HG03060 (cell line): ENCODE results near the gene AFF1.
"Not testable (repeated sequence)": the region's sequence is repeated elsewhere in the genome, so short reads cannot be mapped to it uniquely, and the experiment has no call there.

Experiments
- ATAC-seq: cut with Tn5 transposase; IDR thresholded peaks from one replicate; pipeline ENCODE4 v1.9.1; 2021; ENCODE audit warnings: low read depth, moderate number of reproducible peaks; ENCODE audit not compliant: unreplicated experiment

The AFF1 gene

DNA sequence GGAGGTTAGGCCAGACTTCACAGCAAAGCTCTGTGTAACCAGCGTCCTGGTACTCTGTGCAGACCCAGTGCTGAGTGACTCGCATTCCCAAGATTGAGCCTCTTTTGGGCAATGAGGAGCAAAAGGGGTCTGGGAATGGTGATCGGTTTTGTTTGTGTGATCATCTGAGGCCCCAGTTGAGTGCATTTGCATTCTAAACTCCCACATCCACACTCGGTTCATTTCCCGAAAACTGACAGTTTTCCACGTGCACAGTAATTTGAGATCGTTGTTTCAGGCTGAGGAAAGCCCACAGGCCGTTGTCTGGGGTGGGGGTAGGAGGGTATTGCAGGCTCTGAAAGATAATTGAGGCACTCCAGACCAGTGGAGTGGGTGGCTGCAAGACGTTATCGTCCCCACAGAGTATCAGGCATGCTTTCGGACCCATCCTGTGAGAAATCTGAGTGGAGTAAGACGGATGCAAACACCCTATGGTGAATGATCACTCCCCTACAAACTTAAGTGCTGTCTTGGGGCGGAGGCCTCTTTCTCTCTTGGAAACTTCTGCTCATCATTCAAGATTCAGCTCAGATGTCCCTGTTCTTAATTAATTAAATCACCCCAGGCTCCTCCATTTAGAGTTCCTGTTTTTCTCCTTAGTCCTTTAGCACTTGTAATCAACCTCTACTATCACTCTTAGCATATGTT, 96.1 kb downstream of the AFF1 start:
- no peak for ATAC-seq

DNA sequence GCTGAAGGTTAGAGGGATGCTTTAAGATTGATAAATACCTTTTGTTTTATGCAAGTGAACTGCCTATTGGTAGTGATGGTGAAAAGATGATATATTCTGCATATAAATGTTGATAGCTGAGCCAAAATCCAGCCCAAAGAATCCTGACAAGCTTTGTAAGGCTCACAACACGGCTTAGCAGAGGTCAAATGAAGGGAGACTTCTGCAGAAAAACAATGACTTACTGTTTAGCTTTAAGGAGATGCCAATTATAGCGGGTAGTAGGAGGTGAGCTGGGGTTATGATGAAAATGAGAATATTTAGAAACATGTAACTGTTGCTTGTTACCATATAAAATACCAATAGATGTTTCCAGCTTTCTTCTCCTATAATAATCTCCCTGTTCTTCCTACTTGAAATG, 97.1 kb downstream of the AFF1 start:
- no peak for ATAC-seq

DNA sequence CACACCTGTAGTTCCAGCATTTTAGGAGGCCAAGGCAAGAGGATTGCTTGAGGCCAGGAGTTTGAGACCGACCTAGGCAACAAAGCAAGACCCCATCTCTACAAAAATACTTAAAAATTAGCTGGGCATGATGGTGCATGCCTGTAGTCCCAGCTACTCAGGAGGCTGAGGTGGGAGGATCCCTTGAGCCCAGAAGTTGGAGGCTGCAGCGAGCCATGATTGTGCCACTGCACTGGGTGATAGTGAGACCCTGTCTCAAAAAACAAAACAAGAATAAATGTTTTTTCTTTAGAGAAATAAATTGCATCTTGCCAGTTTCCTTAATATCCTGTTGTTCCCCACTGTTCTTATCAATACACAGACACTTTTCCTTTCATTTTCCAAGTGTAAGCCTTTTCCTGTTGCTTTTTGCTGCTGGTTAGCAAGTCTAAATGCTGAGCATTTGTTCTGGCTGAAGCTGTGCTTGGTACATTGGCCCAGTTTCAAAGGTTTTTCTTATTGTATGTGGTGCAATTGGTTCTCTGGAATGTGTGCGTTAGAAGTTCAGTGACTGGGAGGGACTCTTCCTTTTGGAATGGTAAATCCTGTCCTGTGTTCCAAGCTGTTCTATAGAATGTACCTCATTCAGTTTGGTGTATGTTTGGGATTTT, 98.2 kb downstream of the AFF1 start:
- ATAC-seq: no peak

- no peak for ATAC-seq
Measured at GRCh38 chr4:87033902-87034301, 99.1 kb downstream of the AFF1 start.

DNA sequence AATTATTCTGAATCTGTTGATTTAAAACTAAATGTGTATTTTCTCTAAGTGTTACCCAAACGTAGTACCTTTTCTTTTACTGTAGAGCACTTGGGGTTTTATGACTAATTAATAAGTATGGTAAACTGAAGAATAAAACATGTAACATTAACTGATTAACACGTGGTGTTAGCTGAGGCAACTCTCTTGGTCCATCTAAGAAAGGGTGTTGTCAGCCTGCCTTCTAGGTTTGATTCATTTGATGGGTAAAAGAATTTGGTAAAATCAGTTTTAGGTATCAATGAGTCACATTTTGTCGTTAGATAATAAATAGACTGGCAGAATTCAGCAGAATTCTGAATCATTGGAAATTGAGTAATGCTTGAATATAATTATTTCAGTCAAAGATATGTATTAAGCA, 99.7 kb downstream of the AFF1 start:
- no peak for ATAC-seq

- no peak for ATAC-seq
Measured at GRCh38 chr4:87035881-87036509, 101.2 kb downstream of the AFF1 start.

DNA sequence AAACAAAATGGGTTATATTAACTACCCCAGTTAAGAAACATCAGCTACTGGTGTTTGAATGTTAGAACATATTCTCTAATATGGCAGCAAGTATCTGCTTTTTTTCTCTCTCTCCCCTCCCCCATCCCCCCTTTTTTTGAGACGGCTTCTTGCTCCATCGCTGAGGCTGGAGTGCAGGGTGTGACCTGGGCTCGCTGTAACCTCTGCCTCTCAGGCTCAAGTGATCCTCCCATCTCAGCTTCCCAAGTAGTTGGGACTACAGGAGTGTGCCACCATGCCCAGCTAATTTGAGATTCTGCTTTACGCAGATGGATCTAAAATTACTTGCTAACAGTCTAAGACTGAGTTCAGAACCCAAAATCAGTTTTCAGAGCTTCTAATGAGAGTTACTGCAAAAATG, 101.9 kb downstream of the AFF1 start:
- ATAC-seq: no peak

DNA sequence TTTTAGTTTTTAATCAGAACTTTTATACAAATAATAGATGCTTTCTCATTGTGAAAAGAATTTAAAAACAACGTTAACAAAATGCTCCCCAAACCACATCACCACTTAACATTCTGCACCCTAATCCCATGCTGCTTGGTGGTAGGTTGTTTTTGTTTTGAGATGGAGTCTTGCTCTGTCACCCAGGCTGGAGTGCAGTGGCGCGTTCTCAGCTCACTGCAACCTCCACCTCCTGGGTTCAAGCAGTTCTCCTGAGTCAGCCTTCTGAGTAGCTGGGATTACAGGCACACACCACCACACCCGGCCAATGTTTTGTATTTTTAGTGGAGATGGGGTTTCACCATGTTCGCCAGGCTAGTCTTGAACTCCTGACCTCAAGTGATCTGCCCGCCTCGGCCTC, 102.4 kb downstream of the AFF1 start:
- ATAC-seq: not testable (repeated sequence)

- no peak for ATAC-seq
Measured at GRCh38 chr4:87037671-87038334, 103.0 kb downstream of the AFF1 start.

DNA sequence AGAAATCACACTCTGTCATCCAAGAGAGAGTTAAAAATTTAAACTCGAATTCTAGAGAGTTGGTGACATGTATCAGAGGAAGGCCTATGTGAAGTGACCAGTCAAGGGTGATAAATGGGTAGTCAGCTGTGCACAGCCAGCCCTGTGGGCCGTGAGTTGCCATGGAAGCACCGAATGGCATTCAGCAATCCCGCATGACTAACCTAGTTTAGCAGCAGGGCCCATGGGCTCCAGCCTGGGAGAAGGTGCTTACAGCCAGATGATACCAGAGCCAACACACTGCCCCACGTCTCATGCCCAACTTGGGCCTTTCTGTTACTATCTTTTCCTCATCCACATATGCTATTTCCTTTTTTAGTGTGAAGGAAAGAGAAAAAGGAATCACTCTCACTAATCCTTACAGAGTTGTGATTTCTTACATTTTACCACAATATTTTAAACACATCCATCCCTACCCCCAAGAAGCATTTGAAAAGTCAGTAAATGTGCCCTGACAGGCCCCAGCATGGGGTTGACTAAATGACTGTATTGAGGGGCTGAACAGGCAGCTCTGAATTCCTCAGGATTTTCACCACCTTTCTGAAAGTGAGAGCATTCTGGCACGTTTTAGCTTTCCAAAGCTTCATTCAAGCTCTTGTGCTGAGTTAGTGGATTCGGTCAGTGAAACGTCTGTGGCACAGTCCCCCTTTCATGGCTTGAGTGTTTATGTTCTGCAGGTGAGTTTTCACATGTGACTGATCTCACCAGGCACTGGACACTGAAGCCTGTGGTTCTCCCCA, 104.2 kb downstream of the AFF1 start:
- ATAC-seq: no peak

GRCh38 chr4:87041141-87041540, 106.3 kb downstream of the AFF1 start:
- no peak for ATAC-seq

DNA sequence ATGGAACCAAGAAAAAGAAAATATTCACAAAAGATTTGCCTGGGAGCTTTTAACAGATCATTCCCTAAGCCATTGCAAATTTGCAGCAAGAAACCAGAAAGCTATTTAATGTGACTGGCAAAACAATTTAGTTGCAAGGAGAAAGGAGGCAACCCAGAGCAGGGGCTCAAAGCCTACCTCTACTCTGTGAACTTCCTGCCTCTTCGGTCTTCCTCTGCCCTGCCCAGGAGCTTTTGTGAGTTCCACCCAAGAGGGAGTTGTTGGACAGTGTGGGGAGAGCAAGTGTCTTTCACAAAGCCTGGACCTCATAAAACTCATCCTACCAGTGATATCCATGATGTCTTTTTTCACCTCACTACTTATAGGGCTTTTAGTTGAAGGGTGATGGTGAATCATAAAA, 107.4 kb downstream of the AFF1 start:
- ATAC-seq: no peak

DNA sequence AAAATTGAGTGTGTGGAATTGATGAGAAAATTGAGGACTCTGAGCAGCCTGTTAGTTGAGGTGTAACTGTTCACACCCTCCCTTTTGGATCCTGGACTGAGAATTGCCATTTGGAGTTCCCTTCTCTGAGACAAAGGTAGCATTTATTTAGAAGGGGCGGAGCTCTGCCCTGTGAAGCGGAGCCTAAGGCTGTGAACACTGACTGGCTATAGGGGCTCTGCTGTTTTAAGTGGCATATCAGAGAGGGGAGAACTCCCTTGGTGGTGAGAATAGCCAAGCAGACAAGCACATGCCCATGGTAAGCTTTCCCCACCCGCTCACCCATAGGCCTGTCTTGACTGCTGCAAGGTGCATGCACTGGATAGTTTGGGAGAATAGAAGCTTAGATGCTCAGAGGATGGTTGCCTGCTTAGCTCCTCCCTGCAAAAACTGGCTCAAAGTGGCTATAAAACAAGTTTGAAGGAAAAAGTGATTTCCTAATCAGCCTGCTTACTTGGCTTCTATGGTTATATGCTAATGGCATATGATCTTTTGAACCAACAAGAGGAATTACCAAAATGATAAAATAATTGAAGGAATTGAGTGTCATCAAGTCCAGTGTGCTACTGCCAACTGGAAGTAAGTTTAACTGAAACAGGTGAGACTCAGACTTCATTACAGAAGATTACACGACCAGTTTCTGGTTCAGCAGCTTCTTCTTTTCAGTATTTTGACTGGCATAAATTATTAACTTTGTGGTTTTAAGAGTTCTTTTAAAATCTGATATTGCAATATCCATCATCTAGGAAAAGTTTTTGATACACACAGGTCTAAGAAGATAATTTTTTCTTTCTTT, 108.4 kb downstream of the AFF1 start:
- ATAC-seq: no peak

GRCh38 chr4:87044511-87045233, 109.9 kb downstream of the AFF1 start:
- ATAC-seq: no peak

DNA sequence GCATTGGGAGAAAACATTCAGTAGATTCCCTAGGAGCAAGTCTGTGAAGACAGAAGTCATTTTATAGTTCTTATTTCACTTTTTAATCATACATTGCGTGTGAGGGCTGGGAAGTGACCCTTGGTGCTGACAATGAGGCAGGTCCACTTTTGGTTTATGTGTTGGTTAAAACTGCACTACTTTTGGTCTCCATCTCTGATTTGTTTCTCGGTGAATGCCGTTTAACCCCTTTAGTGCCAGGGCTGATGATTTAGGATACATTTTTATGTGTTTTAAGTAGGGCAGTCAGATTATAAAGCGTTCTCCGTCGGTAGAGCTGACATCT, 110.4 kb downstream of the AFF1 start:
- ATAC-seq: no peak

DNA sequence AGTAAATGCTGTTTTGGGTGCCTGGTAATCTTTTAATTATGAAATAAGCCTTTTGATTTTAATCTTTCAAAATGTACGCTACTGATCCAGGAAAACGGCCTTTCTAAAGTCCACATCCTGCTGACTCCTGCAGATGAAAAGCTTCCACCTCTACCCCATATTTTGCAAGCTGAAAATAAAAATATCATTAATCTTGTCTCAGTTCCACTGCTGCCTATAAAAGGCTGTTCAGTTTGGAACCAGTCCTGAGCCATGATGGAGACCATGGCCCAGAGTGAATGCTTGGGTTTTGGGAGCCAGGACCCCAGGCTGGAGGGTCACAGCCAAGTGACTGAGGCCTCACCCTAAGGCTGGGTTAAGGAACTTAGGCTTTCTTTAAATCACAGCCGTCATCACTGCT, 110.8 kb downstream of the AFF1 start:
- no peak for ATAC-seq

DNA sequence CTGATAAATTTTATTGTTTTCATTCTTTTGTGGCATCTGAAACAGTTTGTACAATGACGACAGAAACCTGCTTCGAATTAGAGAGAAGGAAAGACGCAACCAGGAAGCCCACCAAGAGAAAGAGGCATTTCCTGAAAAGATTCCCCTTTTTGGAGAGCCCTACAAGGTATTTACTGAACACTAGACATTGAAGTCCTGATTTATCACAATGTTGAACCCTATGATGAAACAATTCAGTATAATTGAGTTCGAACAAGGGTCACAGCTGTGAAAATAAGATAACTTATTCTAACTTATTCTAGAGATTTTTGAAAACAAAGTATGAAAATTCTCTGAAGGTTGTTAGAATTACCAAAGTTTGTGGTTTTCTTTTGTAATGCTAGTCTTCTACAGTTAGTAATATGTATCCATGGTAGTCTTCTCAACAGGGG, 111.3 kb downstream of the AFF1 start:
- ATAC-seq: no peak

GRCh38 chr4:87047281-87047798, 112.5 kb downstream of the AFF1 start:
- ATAC-seq: no peak

DNA sequence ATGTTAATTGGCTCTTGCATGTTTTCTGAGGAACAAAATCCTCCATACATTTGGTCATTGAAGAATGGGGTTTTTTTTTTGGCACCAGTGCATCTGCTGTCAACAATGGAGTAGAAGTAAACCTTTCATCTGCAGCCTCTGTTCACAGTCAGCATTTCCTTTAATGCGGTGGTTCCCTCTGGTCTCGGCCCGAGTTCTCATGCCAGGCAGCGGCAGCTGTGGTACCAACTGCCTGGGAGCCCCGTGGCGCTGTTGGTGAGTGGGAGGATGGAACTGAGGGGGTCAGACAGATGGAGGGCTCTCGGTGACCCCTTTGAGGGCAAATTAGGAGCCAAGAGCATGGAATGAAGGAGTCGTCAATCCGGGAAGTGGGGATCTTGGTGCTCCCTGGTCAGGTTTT, 114.7 kb downstream of the AFF1 start:
- ATAC-seq: no peak
